HCT116 (cell line): Measurements from ENCODE around the gene ETS1. TPM values are rescaled to one million over a fixed set of nuclear protein-coding genes. Genes with fewer than 3 reads are reported as not detected.

Experiments
- ATAC-seq: fragments of 200-7000 bp; cut with Tn5 transposase; 2 replicates; pipeline ENCODE4 v1.9.1; 2020; ENCODE audit warnings: mild to moderate bottlenecking, moderate library complexity
- BruUV-seq: library from RNA; stranded (reverse); fragments of 400-500 nt; replicated peaks from 2 replicates; lab custom pipeline; 2021; lab: Mats Ljungman, UMichigan
- CTCF ChIA-PET: fragments of 300-600 bp; sonication (Branson Sonifier 250); formaldehyde crosslinking; loops from one replicate; lab custom pipeline; 2021; ENCODE audit warnings: antibody characterized with exemption; lab: Charles Lee
- POLR2A ChIA-PET: fragments of 300-600, 350-600 bp; sonication (Branson Sonifier 250); formaldehyde crosslinking; loops from one replicate; lab custom pipeline; 2021; ENCODE audit warnings: antibody characterized with exemption; lab: Charles Lee
- RAD21 ChIA-PET, 2 experiments: fragments of 300-600 bp; sonication (Branson Sonifier 250); formaldehyde crosslinking; loops; one replicate each; lab custom pipeline; 2023; ENCODE audit warnings: low total read pairs in 2 of 2; ENCODE audit not compliant: uncharacterized antibody in 2 of 2, unreplicated experiment in 2 of 2, low non-redundant PET in 1 of 2; lab: Charles Lee
- DNase-seq: peaks from one replicate; pipeline ENCODE4 v3.0.0-alpha.2; 2010; ENCODE audit warnings: low read depth, low spot score
- H2AFZ ChIP-seq: fragments of 200-600 bp; shearing (Covaris generic), sonication (generic); 2 replicates; pipeline ENCODE4 v1.6.1; 2017; ENCODE audit warnings: low read depth, mixed run types, mixed read lengths, antibody characterized with exemption, low read length; ENCODE audit not compliant: poor library complexity, severe bottlenecking
- H3K27ac ChIP-seq: 2 replicates; pipeline ENCODE4 v1.5.1; 2012; ENCODE audit warnings: low read depth, low read length
- H3K27me3 ChIP-seq: fragments of 200-600 bp; sonication (generic); 2 replicates; pipeline ENCODE4 v1.6.1; 2016; ENCODE audit warnings: mixed run types, low read length, mixed read lengths; ENCODE audit not compliant: insufficient read depth
- H3K36me3 ChIP-seq, 2 experiments: fragments of 200-500 bp in 1 of 2; fragments of 200-600 bp in 1 of 2; sonication (Bioruptor generic) in 1 of 2; sonication (generic) in 1 of 2; 2 replicates each; pipeline versions ENCODE4 v1.5.1 to v1.6.1; 2014 to 2016; ENCODE audit warnings: low read length in 2 of 2, inconsistent platforms in 1 of 2, mixed read lengths in 1 of 2, mixed run types in 1 of 2; ENCODE audit not compliant: insufficient read depth in 2 of 2, control insufficient read depth in 1 of 2
- H3K4me1 ChIP-seq, 2 experiments: fragments of 200-600 bp in 1 of 2; sonication (generic) in 1 of 2; 2 replicates each; pipeline versions ENCODE4 v1.5.1 to v1.6.1; 2012 to 2017; ENCODE audit warnings: low read length in 2 of 2, inconsistent platforms in 1 of 2, mild to moderate bottlenecking in 1 of 2, mixed read lengths in 1 of 2, mixed run types in 1 of 2, moderate library complexity in 1 of 2; ENCODE audit not compliant: insufficient read depth in 2 of 2, control insufficient read depth in 1 of 2
- H3K4me2 ChIP-seq: fragments of 200-600 bp; sonication (generic); 2 replicates; pipeline ENCODE4 v1.6.1; 2017; ENCODE audit warnings: mixed run types, low read length, mixed read lengths
- H3K4me3 ChIP-seq, 2 experiments: fragments of 200-600 bp in 1 of 2; sonication (generic) in 1 of 2; replicated peaks in 1 of 2; 2 replicates each; pipeline ENCODE4 v1.5.1; 2011 to 2016; ENCODE audit warnings: low read length in 2 of 2, control low read depth in 1 of 2, low read depth in 1 of 2, mild to moderate bottlenecking in 1 of 2, mixed read lengths in 1 of 2, mixed run types in 1 of 2
- H3K79me2 ChIP-seq: fragments of 200-600 bp; sonication (generic); 2 replicates; pipeline ENCODE4 v1.6.1; 2017; ENCODE audit warnings: mild to moderate bottlenecking, mixed run types, low read length, moderate library complexity, mixed read lengths; ENCODE audit not compliant: insufficient read depth
- H3K9ac ChIP-seq: fragments of 200-600 bp; sonication (generic); 2 replicates; pipeline ENCODE4 v1.6.1; 2016; ENCODE audit warnings: low read length, mixed read lengths
- H3K9me2 ChIP-seq: fragments of 200-600 bp; sonication (generic), shearing (Covaris generic); 2 replicates; pipeline ENCODE4 v1.6.1; 2017; ENCODE audit warnings: mixed run types, mild to moderate bottlenecking, moderate library complexity; ENCODE audit not compliant: insufficient read depth
- H3K9me3 ChIP-seq, 2 experiments: fragments of 200-500 bp in 1 of 2; fragments of 200-600 bp in 1 of 2; sonication (Bioruptor generic) in 1 of 2; sonication (generic) in 1 of 2; 2 replicates each; pipeline ENCODE4 v1.6.1; 2014 to 2017; ENCODE audit warnings: low read length in 2 of 2, mixed read lengths in 2 of 2, inconsistent platforms in 1 of 2, low read depth in 1 of 2, mild to moderate bottlenecking in 1 of 2, mixed run types in 1 of 2, moderate library complexity in 1 of 2; ENCODE audit not compliant: control insufficient read depth in 1 of 2, insufficient read depth in 1 of 2
- H4K20me1 ChIP-seq: fragments of 200-600 bp; sonication (generic), shearing (Covaris generic); 2 replicates; pipeline ENCODE4 v1.6.1; 2017; ENCODE audit warnings: mixed run types, mild to moderate bottlenecking, moderate library complexity; ENCODE audit not compliant: insufficient read depth
- EZH2 ChIP-seq: fragments of 200-600 bp; sonication (generic); IDR thresholded peaks from 2 replicates; pipeline ENCODE4 v1.6.1; 2017; ENCODE audit warnings: antibody characterized with exemption, mixed run types
- RAD21 ChIP-seq: IDR thresholded peaks from 2 replicates; pipeline ENCODE4 v1.6.1; 2012; ENCODE audit warnings: low read depth, mild to moderate bottlenecking
- ZFX ChIP-seq: fragments of 450-650 bp; IDR thresholded peaks from 2 replicates; pipeline ENCODE4 v1.6.1; 2017
- intact Hi-C: fragments of 100-400 bp; cut with micrococcal nuclease; formaldehyde crosslinking; loops from 2 replicates; pipeline ENCODE4 v1.10.0; 2022
- total RNA-seq: library from RNA; stranded (reverse); gene quantifications from one replicate; pipeline ENCODE4 v1.2.1, GENCODE V29; 2021; ENCODE audit not compliant: unreplicated experiment
- TF ChIP-seq, protein P1 (sequence below): IDR thresholded peaks from 2 replicates; pipeline ENCODE4 v1.6.1; 2012
- TF ChIP-seq, protein P2 (sequence below), 3 experiments: fragments of 200-600 bp in 1 of 3; sonication (generic) in 1 of 3; IDR thresholded peaks in 2 of 3; conservative IDR thresholded peaks in 1 of 3; 2 replicates each; pipeline ENCODE4 v1.5.1; 2012 to 2017; ENCODE audit warnings: low read depth in 2 of 3, low read length in 2 of 3, antibody characterized with exemption in 1 of 3, borderline replicate concordance in 1 of 3, control low read depth in 1 of 3, mild to moderate bottlenecking in 1 of 3, mixed read lengths in 1 of 3, mixed run types in 1 of 3, moderate library complexity in 1 of 3; ENCODE audit not compliant: insufficient read depth in 1 of 3

ETS1 gene
- total RNA-seq, 1 experiment from 2014 or later: 9.2 TPM

DNA sequence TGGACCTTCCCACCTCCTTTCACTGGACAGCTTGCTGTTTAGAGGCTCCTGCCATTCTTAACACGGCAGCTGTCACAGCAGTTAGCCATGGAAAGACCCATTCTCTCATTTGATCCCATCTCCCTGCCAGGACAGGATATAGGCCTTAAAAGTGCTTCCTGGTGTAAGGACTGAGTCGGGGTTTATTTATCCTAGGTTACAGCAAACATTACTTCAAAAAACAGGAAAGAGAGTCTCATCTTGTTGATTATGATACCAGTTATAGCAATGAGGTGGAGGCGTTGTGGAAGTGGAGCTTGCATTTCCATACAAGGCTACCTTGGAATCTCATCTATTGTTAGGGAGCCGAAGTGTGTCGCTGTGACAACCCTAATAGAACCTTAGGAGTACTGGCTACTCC is 17.4 kb upstream of the ETS1 start (continued):
- TF ChIP-seq, protein P1, sequence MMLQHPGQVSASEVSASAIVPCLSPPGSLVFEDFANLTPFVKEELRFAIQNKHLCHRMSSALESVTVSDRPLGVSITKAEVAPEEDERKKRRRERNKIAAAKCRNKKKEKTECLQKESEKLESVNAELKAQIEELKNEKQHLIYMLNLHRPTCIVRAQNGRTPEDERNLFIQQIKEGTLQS: no peak
- TF ChIP-seq EZH2: no peak
- TF ChIP-seq, protein P2, sequence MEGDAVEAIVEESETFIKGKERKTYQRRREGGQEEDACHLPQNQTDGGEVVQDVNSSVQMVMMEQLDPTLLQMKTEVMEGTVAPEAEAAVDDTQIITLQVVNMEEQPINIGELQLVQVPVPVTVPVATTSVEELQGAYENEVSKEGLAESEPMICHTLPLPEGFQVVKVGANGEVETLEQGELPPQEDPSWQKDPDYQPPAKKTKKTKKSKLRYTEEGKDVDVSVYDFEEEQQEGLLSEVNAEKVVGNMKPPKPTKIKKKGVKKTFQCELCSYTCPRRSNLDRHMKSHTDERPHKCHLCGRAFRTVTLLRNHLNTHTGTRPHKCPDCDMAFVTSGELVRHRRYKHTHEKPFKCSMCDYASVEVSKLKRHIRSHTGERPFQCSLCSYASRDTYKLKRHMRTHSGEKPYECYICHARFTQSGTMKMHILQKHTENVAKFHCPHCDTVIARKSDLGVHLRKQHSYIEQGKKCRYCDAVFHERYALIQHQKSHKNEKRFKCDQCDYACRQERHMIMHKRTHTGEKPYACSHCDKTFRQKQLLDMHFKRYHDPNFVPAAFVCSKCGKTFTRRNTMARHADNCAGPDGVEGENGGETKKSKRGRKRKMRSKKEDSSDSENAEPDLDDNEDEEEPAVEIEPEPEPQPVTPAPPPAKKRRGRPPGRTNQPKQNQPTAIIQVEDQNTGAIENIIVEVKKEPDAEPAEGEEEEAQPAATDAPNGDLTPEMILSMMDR (IDR thresholded peaks at IDR 0.05 in 2 of 3, conservative IDR thresholded peaks at IDR 0.05 in 1 of 3; ENCODE audit: borderline replicate concordance in 1 of 3, insufficient read depth in 1 of 3, low read depth in 2 of 3, low read length in 2 of 3): no peak

GRCh38 chr11:128603752-128604414 is 16.5 kb upstream of the ETS1 start:
- CTCF ChIA-PET: interaction anchor here (1.2 to 1.7 kb wide), 2 partner anchors 26 to 431 kb away, joined by 3 to 5 read pairs; no protein-coding TSS in a partner anchor
- POLR2A ChIA-PET: no interaction called here
- no peaks in the 10 kb centered on the region for H3K36me3 ChIP-seq
- H3K9me2 ChIP-seq: no peaks in the 10 kb centered on the region
- intact Hi-C loops: no loop called here
- H3K27me3 ChIP-seq: peaks cover 58% of the 10 kb centered on the region
- H2AFZ ChIP-seq: no peak overlapping the region
- H4K20me1 ChIP-seq: no peaks in the 10 kb centered on the region
- no TSS peak for BruUV-seq
- H3K9ac ChIP-seq: no peak overlapping the region
- H3K4me2 ChIP-seq: no peak overlapping the region
- no peak overlapping the region for H3K27ac ChIP-seq
- no peaks in the 10 kb centered on the region for H3K9me3 ChIP-seq
- ATAC-seq (no peak), DNase-seq (no peak)
- no peak overlapping the region for H3K4me3 ChIP-seq
- no peaks in the 10 kb centered on the region for H3K79me2 ChIP-seq
- TF ChIP-seq ZFX (no peak), RAD21 (0 out of 2 replicates have a peak, but pooled peaks have one; percentile 5)
- RAD21 ChIA-PET: no interaction called here
- H3K4me1 ChIP-seq: no peaks in the 10 kb centered on the region
